Measurements from ENCODE around the gene AP5Z1. TPM values are rescaled to one million over a fixed set of nuclear protein-coding genes. Genes with fewer than 3 reads are reported as not detected.

The AP5Z1 gene
- total RNA-seq, 1 donor, result 35.5 TPM

GRCh38 chr7:4745971-4746919, 29.2 kb upstream of the AP5Z1 start:
- peak; percentile 80 for DNase-seq (ENCODE audit: low read depth)
- TF ChIP-seq CTCF (IDR thresholded peaks at IDR 0.05; ENCODE audit: insufficient read depth, low read length), result no peak
- H3K4me3 ChIP-seq (ENCODE audit: low read depth, low read length), result peak overlapping the region; percentile 29

- TF ChIP-seq CTCF (IDR thresholded peaks at IDR 0.05; ENCODE audit: insufficient read depth, low read length), result no peak
- no peak overlapping the region for H3K4me3 ChIP-seq (ENCODE audit: low read depth, low read length)
- no peak for DNase-seq (ENCODE audit: low read depth)
These were observed 28.4 kb upstream of the AP5Z1 start for GRCh38 chr7:4747013-4747412.

- no peak for DNase-seq (ENCODE audit: low read depth)
- TF ChIP-seq CTCF (IDR thresholded peaks at IDR 0.05; ENCODE audit: insufficient read depth, low read length), result no peak
- H3K4me3 ChIP-seq (ENCODE audit: low read depth, low read length), result no peak overlapping the region
These were observed 27.7 kb upstream of the AP5Z1 start for GRCh38 chr7:4747746-4748145.

GRCh38 chr7:4748231-4748681, 27.2 kb upstream of the AP5Z1 start:
- TF ChIP-seq CTCF (IDR thresholded peaks at IDR 0.05; ENCODE audit: insufficient read depth, low read length), result no peak
- no peak for DNase-seq (ENCODE audit: low read depth)
- no peak overlapping the region for H3K4me3 ChIP-seq (ENCODE audit: low read depth, low read length)

- TF ChIP-seq CTCF (IDR thresholded peaks at IDR 0.05; ENCODE audit: insufficient read depth, low read length), result no peak
- H3K4me3 ChIP-seq (ENCODE audit: low read depth, low read length), result no peak overlapping the region
- DNase-seq (ENCODE audit: low read depth), result no peak
These were observed 26.1 kb upstream of the AP5Z1 start for GRCh38 chr7:4749363-4749762.

- H3K4me3 ChIP-seq (ENCODE audit: low read depth, low read length), result no peak overlapping the region
- TF ChIP-seq CTCF (IDR thresholded peaks at IDR 0.05; ENCODE audit: insufficient read depth, low read length), result no peak
- no peak for DNase-seq (ENCODE audit: low read depth)
These were observed 25.6 kb upstream of the AP5Z1 start for GRCh38 chr7:4749798-4750197.
